MM.1S (cell line): ENCODE results near the gene SOX18.

Experiments used
- DNase-seq: peaks from one replicate; pipeline ENCODE4 v3.0.0-alpha.2; 2015
- H2AFZ ChIP-seq: fragments of 300-600 bp; sonication (generic); 2 replicates; pipeline ENCODE4 v1.6.0; 2016; ENCODE audit warnings: antibody characterized with exemption, low read length
- H3F3A ChIP-seq: fragments of 300-600 bp; sonication (generic); 2 replicates; pipeline ENCODE4 v1.6.1; 2016; ENCODE audit warnings: mild to moderate bottlenecking, antibody characterized with exemption, low read length, moderate library complexity, mixed read lengths; ENCODE audit not compliant: insufficient read depth
- H3K27ac ChIP-seq: fragments of 300-600 bp; sonication (generic); 2 replicates; pipeline ENCODE4 v1.5.1; 2016; ENCODE audit warnings: mild to moderate bottlenecking, low read length
- H3K27me3 ChIP-seq: fragments of 300-600 bp; sonication (generic); replicated peaks from 2 replicates; pipeline ENCODE4 v1.6.0; 2016; ENCODE audit warnings: low read length; ENCODE audit not compliant: insufficient read depth
- H3K36me3 ChIP-seq: fragments of 300-600 bp; sonication (generic); replicated peaks from 2 replicates; pipeline ENCODE4 v1.6.1; 2016; ENCODE audit warnings: mild to moderate bottlenecking, low read length, mixed read lengths; ENCODE audit not compliant: insufficient read depth
- H3K4me1 ChIP-seq: fragments of 300-600 bp; sonication (generic); 2 replicates; pipeline ENCODE4 v1.6.1; 2016; ENCODE audit warnings: low read length, mixed read lengths
- H3K4me2 ChIP-seq: fragments of 300-600 bp; sonication (generic); 2 replicates; pipeline ENCODE4 v1.6.0; 2016; ENCODE audit warnings: low read depth, low read length
- H3K4me3 ChIP-seq: fragments of 300-600 bp; sonication (generic); 2 replicates; pipeline ENCODE4 v1.5.1; 2016; ENCODE audit warnings: low read length, mixed read lengths
- H3K79me2 ChIP-seq: fragments of 300-600 bp; sonication (generic); 2 replicates; pipeline ENCODE4 v1.6.1; 2016; ENCODE audit warnings: mixed run types, low read length, mixed read lengths
- H3K9ac ChIP-seq: fragments of 300-600 bp; sonication (generic); 2 replicates; pipeline ENCODE4 v1.6.1; 2016; ENCODE audit warnings: low read length, mixed read lengths
- H3K9me2 ChIP-seq: fragments of 300-600 bp; sonication (generic); replicated peaks from 2 replicates; pipeline ENCODE4 v1.6.1; 2016; ENCODE audit warnings: mild to moderate bottlenecking, low read length, mixed read lengths; ENCODE audit not compliant: insufficient read depth
- H3K9me3 ChIP-seq: fragments of 300-600 bp; sonication (generic); replicated peaks from 2 replicates; pipeline ENCODE4 v1.6.1; 2016; ENCODE audit warnings: mild to moderate bottlenecking, low read length, mixed read lengths; ENCODE audit not compliant: insufficient read depth
- H4K20me1 ChIP-seq: fragments of 300-600 bp; sonication (generic); 2 replicates; pipeline ENCODE4 v1.6.1; 2016; ENCODE audit warnings: mild to moderate bottlenecking, low read length, moderate library complexity, mixed read lengths; ENCODE audit not compliant: insufficient read depth
- CTCF ChIP-seq: fragments of 300-600 bp; sonication (generic); IDR thresholded peaks from 2 replicates; pipeline ENCODE4 v1.5.1; 2016; ENCODE audit warnings: antibody characterized with exemption, low read length, mixed read lengths
- EZH2 ChIP-seq: fragments of 300-600 bp; sonication (generic); optimal IDR thresholded peaks from 2 replicates; pipeline ENCODE3; 2017; ENCODE audit warnings: low read depth, mild to moderate bottlenecking, antibody characterized with exemption, low read length, mixed read lengths
- EZH2phosphoT487 ChIP-seq: fragments of 300-600 bp; sonication (generic); IDR thresholded peaks from 2 replicates; pipeline ENCODE4 v1.6.1; 2018; ENCODE audit warnings: antibody characterized with exemption, low read length

The SOX18 gene

GRCh38 chr20:64040231-64041039, 9.0 kb downstream of the SOX18 start:
- H2AFZ ChIP-seq: no peak overlapping the region
- no peaks in the 10 kb centered on the region for H3K9me2 ChIP-seq
- H3K4me2 ChIP-seq: no peak overlapping the region
- no peaks in the 10 kb centered on the region for H3K4me1 ChIP-seq
- H3K27ac ChIP-seq: no peak overlapping the region
- H3F3A ChIP-seq: no peaks in the 10 kb centered on the region
- no peaks in the 10 kb centered on the region for H3K79me2 ChIP-seq
- no peaks in the 10 kb centered on the region for H3K36me3 ChIP-seq
- H4K20me1 ChIP-seq: no peaks in the 10 kb centered on the region
- no peak overlapping the region for H3K9ac ChIP-seq
- DNase-seq: no peak
- H3K9me3 ChIP-seq: no peaks in the 10 kb centered on the region
- no peak for TF ChIP-seq CTCF
- no peak for TF ChIP-seq EZH2phosphoT487
- TF ChIP-seq EZH2: no peak
- no peak overlapping the region for H3K4me3 ChIP-seq
- peaks cover 58% of the 10 kb centered on the region for H3K27me3 ChIP-seq

DNA sequence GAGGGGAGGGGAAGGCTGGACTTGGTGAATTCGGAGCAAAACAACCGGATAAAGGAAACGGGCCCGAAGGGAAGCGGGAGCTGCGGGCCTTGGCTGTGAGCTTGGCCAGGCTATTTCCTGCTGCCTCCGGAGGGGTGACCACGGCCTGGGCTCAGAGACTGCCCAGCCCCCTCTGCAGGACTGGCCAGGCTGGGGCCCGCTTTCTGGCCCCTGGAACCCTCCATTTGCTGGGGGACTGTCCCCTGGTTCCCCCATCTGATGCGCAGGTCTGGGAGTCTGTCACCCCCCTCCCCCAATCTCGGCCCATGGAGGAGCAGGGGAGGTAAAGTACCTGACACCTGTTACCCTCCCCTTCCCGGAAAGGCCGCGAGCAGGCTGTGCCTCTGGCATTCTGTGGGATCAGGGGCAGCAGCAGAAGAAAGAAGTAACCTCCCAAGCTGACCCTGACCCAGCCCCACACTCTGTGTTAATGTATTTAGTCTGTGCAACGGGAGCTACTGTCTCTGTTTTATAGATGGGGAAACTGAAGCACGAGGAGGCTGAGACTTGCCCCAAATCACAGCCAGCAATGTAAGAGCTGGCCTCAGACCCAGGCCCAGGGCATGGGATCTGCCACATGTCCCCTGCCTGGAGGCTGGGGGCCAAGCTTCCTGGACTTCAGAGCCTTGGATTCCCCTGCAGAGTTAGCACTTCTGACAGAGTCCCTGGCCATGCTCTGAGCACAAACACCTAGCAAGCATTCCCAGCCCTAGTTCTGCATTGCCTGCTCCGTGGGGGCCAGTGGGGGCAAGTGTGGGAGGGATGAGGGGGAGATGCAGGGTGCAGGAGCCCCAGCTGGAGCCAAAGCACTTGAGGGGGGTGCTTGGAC, 9.9 kb downstream of the SOX18 start:
- H3K9me2 ChIP-seq: no peaks in the 10 kb centered on the region
- H3K4me1 ChIP-seq: no peaks in the 10 kb centered on the region
- H4K20me1 ChIP-seq: no peaks in the 10 kb centered on the region
- H3K27me3 ChIP-seq: peaks cover 49% of the 10 kb centered on the region
- no peaks in the 10 kb centered on the region for H3F3A ChIP-seq
- H3K36me3 ChIP-seq: no peaks in the 10 kb centered on the region
- no peak for TF ChIP-seq CTCF
- TF ChIP-seq EZH2phosphoT487: no peak
- TF ChIP-seq EZH2: no peak
- no peak for DNase-seq
- no peak overlapping the region for H3K9ac ChIP-seq
- H2AFZ ChIP-seq: peak overlapping the region; percentile 99
- H3K79me2 ChIP-seq: no peaks in the 10 kb centered on the region
- H3K4me3 ChIP-seq: peak overlapping the region; percentile 77
- peak overlapping the region; percentile 98 for H3K4me2 ChIP-seq
- no peak overlapping the region for H3K27ac ChIP-seq
- H3K9me3 ChIP-seq: no peaks in the 10 kb centered on the region

DNA sequence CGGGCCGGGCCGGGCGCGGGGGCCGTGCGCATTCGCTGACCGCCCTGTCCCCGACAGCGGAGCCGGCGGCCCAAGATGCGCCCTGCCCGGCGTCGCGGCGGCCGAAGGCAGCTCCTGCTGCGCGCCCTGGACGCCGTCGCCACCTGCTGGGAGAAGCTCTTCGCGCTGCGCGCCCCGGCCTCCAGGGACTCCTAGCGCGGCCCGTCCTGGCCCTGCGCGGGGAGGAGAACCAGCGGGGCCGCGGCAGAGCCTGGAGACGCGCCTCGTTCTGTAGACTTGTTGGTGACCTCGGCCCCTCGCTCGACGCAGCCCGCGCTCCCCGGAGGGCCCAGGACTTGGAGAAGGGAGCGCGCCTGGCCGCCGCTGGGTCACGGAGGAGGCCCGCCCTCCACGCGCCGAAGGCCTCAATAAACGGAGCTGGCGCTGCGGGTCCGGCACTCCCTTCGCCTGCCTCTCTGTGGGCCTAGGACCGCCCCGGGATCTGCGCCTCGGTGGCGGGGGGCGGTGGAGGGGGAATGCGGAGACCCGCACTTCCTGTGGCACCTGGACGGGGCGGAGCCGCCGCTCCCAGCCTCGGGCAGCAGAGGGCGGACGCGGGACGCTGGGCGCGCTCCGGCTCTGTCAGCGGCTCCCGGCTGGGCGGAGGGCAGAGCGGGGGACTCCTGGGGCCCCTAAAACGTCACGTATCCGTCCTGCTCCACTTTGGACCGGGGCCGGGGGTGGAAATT, 10.7 kb downstream of the SOX18 start:
- peak overlapping the region; percentile 99 for H2AFZ ChIP-seq
- DNase-seq: peak; percentile 77
- H3K4me2 ChIP-seq: peak overlapping the region; percentile 98
- no peaks in the 10 kb centered on the region for H3F3A ChIP-seq
- H4K20me1 ChIP-seq: no peaks in the 10 kb centered on the region
- H3K27ac ChIP-seq: no peak overlapping the region
- no peaks in the 10 kb centered on the region for H3K36me3 ChIP-seq
- H3K27me3 ChIP-seq: peaks cover 41% of the 10 kb centered on the region
- no peaks in the 10 kb centered on the region for H3K79me2 ChIP-seq
- H3K9me2 ChIP-seq: no peaks in the 10 kb centered on the region
- no peaks in the 10 kb centered on the region for H3K4me1 ChIP-seq
- H3K4me3 ChIP-seq: peak overlapping the region; percentile 77
- no peak for TF ChIP-seq EZH2
- TF ChIP-seq CTCF: peak; percentile 53
- H3K9ac ChIP-seq: peak overlapping the region; percentile 23; the same call in 1 of the 2 replicates
- H3K9me3 ChIP-seq: no peaks in the 10 kb centered on the region
